Activated naive CD8-positive, alpha-beta T cell treated with anti-CD3 and anti-CD28 coated beads, Interleukin-2, amount 50 U/mL, for 24 hours (primary cell): ENCODE data around the gene BAAT.

ENCODE experiments used
- ATAC-seq: fragments of 150-1000 bp; cut with Tn5 transposase; one replicate; pipeline ENCODE4 v1.10.0; 2021
- DNase-seq: peaks from one replicate; pipeline ENCODE4 v3.0.0; 2021
- H3K27ac Mint-ChIP-seq: one replicate; pipeline ENCODE4 v1.8.0; 2021; ENCODE audit warnings: mild to moderate bottlenecking, mixed read lengths
- H3K27me3 Mint-ChIP-seq: one replicate; pipeline ENCODE4 v1.8.0; 2021; ENCODE audit warnings: mixed read lengths
- H3K36me3 Mint-ChIP-seq: one replicate; pipeline ENCODE4 v1.8.0; 2021; ENCODE audit warnings: low read depth, mixed read lengths
- H3K4me1 Mint-ChIP-seq: one replicate; pipeline ENCODE4 v1.8.0; 2021; ENCODE audit warnings: mixed read lengths
- H3K4me3 Mint-ChIP-seq: one replicate; pipeline ENCODE4 v1.8.0; 2021; ENCODE audit warnings: mild to moderate bottlenecking, moderate library complexity, mixed read lengths
- H3K9me3 Mint-ChIP-seq: one replicate; pipeline ENCODE4 v1.8.0; 2021; ENCODE audit warnings: mixed read lengths

BAAT gene

GRCh38 chr9:101360647-101361046, 24.2 kb downstream of the BAAT start:
- no peak for DNase-seq
- peaks cover 2% of the 10 kb centered on the region for H3K27me3 Mint-ChIP-seq
- no peak overlapping the region for H3K27ac Mint-ChIP-seq
- ATAC-seq: no peak
- no peaks in the 10 kb centered on the region for H3K36me3 Mint-ChIP-seq
- H3K4me3 Mint-ChIP-seq: no peak overlapping the region
- no peaks in the 10 kb centered on the region for H3K9me3 Mint-ChIP-seq
- no peaks in the 10 kb centered on the region for H3K4me1 Mint-ChIP-seq

GRCh38 chr9:101359679-101360078, 25.1 kb downstream of the BAAT start:
- ATAC-seq: no peak
- no peak for DNase-seq
- H3K27ac Mint-ChIP-seq: no peak overlapping the region
- H3K36me3 Mint-ChIP-seq: no peaks in the 10 kb centered on the region
- H3K27me3 Mint-ChIP-seq: peaks cover 2% of the 10 kb centered on the region
- no peak overlapping the region for H3K4me3 Mint-ChIP-seq
- no peaks in the 10 kb centered on the region for H3K4me1 Mint-ChIP-seq
- H3K9me3 Mint-ChIP-seq: no peaks in the 10 kb centered on the region

GRCh38 chr9:101356619-101357018, 28.2 kb downstream of the BAAT start:
- Mint-ChIP-seq H3K4me3 (no peak overlapping the region), H3K27ac (no peak overlapping the region), H3K27me3 (peaks cover 2% of the 10 kb centered on the region), H3K9me3 (no peaks in the 10 kb centered on the region), H3K4me1 (no peaks in the 10 kb centered on the region), H3K36me3 (no peaks in the 10 kb centered on the region)
- no peak for ATAC-seq
- no peak for DNase-seq

DNA sequence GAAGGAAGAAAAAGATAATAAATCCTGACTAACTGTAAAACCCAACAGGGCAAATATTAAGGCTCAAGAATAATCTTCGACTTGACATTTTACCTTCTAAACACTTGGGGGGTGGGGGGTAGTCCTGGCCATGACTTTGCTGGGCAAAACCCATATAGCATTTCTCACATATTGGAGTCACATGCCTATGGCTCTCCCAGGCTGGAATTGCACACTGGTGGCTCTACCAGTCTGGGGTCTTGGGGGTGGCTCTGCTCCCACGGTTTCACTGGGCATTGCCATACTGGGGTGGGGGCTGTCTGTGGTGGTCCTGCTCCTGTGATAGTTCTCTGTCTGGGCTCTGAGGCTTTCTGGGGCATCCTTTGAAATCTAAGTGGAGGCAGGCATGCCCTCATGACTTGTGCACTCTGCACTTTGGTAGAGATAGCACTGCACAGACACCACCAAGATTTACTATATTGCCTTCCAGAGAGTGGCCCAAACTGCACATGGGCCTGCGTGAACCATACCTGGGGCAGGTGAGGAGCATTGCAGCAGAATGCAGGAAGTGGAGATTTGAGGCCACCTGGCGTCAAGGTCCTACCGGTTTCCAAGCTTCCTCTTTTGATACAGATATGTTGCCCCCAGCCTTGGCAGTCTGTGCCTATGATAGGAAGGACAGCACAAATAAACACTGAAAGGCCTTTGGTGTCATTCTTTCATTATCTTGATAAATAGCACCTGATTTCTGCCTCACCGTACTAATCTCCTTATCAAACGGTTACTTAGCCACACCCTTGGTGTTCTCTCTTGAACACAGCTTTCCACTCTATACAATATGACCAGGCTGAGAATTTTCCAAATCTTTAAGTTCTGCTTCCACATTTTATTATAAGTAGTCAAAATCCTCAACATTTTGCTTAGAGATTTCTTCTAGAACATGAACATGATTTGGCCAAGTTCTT, 29.8 kb downstream of the BAAT start:
- H3K9me3 Mint-ChIP-seq: no peaks in the 10 kb centered on the region
- DNase-seq (no peak), ATAC-seq (no peak)
- no peak overlapping the region for H3K27ac Mint-ChIP-seq
- peaks cover 2% of the 10 kb centered on the region for H3K27me3 Mint-ChIP-seq
- H3K4me3 Mint-ChIP-seq: no peak overlapping the region
- H3K36me3 Mint-ChIP-seq: no peaks in the 10 kb centered on the region
- no peaks in the 10 kb centered on the region for H3K4me1 Mint-ChIP-seq

GRCh38 chr9:101354143-101354764, 30.6 kb downstream of the BAAT start:
- ATAC-seq (no peak), DNase-seq (no peak)
- H3K36me3 Mint-ChIP-seq: no peaks in the 10 kb centered on the region
- no peak overlapping the region for H3K4me3 Mint-ChIP-seq
- H3K4me1 Mint-ChIP-seq: no peaks in the 10 kb centered on the region
- no peak overlapping the region for H3K27ac Mint-ChIP-seq
- peaks cover 2% of the 10 kb centered on the region for H3K27me3 Mint-ChIP-seq
- no peaks in the 10 kb centered on the region for H3K9me3 Mint-ChIP-seq

DNA sequence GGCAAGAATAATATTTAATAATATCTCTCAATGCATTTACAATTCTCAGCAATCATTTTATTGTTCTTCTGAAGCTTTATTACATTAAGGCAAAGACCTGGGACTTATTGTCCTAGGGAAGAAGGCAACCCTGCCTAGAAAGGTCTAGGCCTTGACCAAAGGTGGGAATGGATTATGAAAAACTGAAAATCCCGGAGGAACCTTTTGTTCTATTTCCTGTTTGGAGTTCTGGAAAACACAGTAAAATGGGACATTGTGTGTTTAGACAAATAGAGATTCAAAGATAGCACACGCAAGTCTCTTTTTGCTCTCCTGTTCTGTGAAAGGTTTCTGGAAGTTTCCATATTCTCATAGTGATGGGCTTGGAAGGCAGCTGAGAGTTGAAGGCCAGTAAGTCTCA, 31.1 kb downstream of the BAAT start:
- no peaks in the 10 kb centered on the region for H3K4me1 Mint-ChIP-seq
- ATAC-seq (no peak), DNase-seq (no peak)
- H3K27ac Mint-ChIP-seq: no peak overlapping the region
- H3K27me3 Mint-ChIP-seq: peaks cover 2% of the 10 kb centered on the region
- no peak overlapping the region for H3K4me3 Mint-ChIP-seq
- H3K36me3 Mint-ChIP-seq: no peaks in the 10 kb centered on the region
- no peaks in the 10 kb centered on the region for H3K9me3 Mint-ChIP-seq

- H3K36me3 Mint-ChIP-seq: no peaks in the 10 kb centered on the region
- no peak overlapping the region for H3K4me3 Mint-ChIP-seq
- no peak overlapping the region for H3K27ac Mint-ChIP-seq
- H3K4me1 Mint-ChIP-seq: no peaks in the 10 kb centered on the region
- ATAC-seq (no peak), DNase-seq (no peak)
- H3K27me3 Mint-ChIP-seq: peaks cover 2% of the 10 kb centered on the region
- no peaks in the 10 kb centered on the region for H3K9me3 Mint-ChIP-seq
Observed at GRCh38 chr9:101352892-101353463, 31.8 kb downstream of the BAAT start.

DNA sequence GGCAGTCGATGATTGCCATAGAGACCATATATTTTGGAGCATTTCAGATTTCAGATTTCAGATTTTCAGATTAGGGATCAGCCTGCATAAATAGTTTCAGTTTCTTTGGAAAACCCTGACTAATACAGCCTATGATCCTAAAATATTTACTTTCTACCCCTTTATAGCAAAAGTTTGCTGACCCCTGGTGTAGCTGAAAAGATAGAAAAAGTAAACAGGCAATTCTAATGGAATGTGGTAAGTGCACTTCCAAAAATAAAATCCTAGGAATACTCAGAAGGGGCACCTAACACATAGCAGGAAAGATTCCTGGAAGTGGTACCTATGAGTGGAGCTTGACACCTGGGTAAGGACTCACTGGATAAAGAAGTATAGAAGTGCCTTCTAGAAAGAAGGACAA, 34.5 kb downstream of the BAAT start:
- no peak for DNase-seq
- Mint-ChIP-seq H3K9me3 (no peaks in the 10 kb centered on the region), H3K4me1 (no peaks in the 10 kb centered on the region), H3K27me3 (peaks cover 2% of the 10 kb centered on the region), H3K27ac (no peak overlapping the region), H3K36me3 (no peaks in the 10 kb centered on the region), H3K4me3 (no peak overlapping the region)
- no peak for ATAC-seq

DNA sequence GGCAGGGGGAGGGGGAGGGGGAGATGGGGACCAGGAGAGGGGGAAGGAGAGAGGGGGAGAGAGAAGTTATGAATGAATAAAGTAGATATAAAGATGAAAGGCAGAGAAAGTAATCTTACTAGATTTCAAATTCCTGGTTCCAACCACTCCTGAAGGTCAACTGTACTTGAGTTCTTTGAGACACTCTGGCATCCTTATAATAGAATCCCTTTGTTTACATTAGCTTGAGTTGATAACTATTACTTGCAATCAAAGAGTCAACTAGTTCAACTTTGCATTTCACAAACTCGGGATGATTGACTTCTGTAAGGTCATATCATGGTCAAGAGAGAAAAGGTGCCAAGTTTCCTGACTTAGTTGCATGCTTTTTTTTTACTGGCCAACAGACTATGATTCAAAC, 42.2 kb downstream of the BAAT start:
- H3K4me3 Mint-ChIP-seq: no peak overlapping the region
- no peak for ATAC-seq
- H3K36me3 Mint-ChIP-seq: no peaks in the 10 kb centered on the region
- H3K9me3 Mint-ChIP-seq: no peaks in the 10 kb centered on the region
- no peaks in the 10 kb centered on the region for H3K4me1 Mint-ChIP-seq
- no peak overlapping the region for H3K27ac Mint-ChIP-seq
- no peak for DNase-seq
- H3K27me3 Mint-ChIP-seq: peaks cover 11% of the 10 kb centered on the region

DNA sequence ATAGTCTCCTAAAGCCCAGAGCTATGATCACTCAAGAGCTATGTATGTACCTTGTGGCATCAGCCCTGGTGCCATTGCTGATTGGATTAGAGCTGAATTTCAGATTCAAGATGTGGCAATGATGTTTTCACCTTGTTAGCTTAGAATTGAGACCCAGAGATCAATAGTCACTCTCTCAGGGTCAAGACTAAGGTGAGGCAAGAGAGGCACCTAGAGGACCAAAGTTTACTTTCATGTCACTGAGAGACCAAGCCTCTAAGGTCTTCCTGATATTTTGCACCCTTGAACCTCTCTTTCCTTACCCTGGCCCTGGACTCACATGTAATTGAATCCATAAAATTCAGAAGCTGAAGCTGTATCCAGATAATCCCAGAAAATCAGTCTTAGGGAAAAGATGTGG, 42.8 kb downstream of the BAAT start:
- no peaks in the 10 kb centered on the region for H3K9me3 Mint-ChIP-seq
- no peak overlapping the region for H3K27ac Mint-ChIP-seq
- peaks cover 11% of the 10 kb centered on the region for H3K27me3 Mint-ChIP-seq
- H3K36me3 Mint-ChIP-seq: no peaks in the 10 kb centered on the region
- ATAC-seq (no peak), DNase-seq (no peak)
- no peak overlapping the region for H3K4me3 Mint-ChIP-seq
- H3K4me1 Mint-ChIP-seq: no peaks in the 10 kb centered on the region

- no peak overlapping the region for H3K27ac Mint-ChIP-seq
- H3K4me1 Mint-ChIP-seq: no peaks in the 10 kb centered on the region
- DNase-seq: no peak
- no peaks in the 10 kb centered on the region for H3K9me3 Mint-ChIP-seq
- H3K36me3 Mint-ChIP-seq: no peaks in the 10 kb centered on the region
- no peak for ATAC-seq
- no peak overlapping the region for H3K4me3 Mint-ChIP-seq
- H3K27me3 Mint-ChIP-seq: peaks cover 6% of the 10 kb centered on the region
Observed at GRCh38 chr9:101337237-101337636, 47.6 kb downstream of the BAAT start.

DNA sequence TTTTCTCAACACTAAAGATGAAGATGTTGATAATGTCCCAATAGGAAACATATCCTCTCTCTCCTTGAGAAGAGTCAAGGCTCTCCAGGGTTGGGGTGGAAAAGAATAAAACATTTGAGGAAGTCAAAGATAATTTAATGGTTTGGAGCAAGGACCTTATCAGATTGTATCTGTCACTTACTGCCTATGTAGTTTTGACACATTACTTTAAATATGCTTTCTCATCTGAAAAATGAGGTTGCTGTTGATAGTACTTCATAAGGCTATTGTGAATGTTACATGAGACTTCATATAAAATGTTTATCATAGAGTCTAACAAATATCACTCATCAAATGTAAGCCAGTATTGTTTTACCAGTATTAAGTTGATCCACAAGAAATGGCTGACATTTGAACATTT, 48.7 kb downstream of the BAAT start:
- H3K36me3 Mint-ChIP-seq: no peaks in the 10 kb centered on the region
- no peaks in the 10 kb centered on the region for H3K9me3 Mint-ChIP-seq
- no peak overlapping the region for H3K4me3 Mint-ChIP-seq
- DNase-seq (no peak), ATAC-seq (no peak)
- H3K27me3 Mint-ChIP-seq: peaks cover 2% of the 10 kb centered on the region
- no peak overlapping the region for H3K27ac Mint-ChIP-seq
- H3K4me1 Mint-ChIP-seq: no peaks in the 10 kb centered on the region

GRCh38 chr9:101333926-101334702, 50.7 kb downstream of the BAAT start:
- ATAC-seq: no peak
- no peaks in the 10 kb centered on the region for H3K4me1 Mint-ChIP-seq
- peaks cover 2% of the 10 kb centered on the region for H3K27me3 Mint-ChIP-seq
- no peaks in the 10 kb centered on the region for H3K36me3 Mint-ChIP-seq
- H3K4me3 Mint-ChIP-seq: no peak overlapping the region
- DNase-seq: no peak
- H3K27ac Mint-ChIP-seq: no peak overlapping the region
- no peaks in the 10 kb centered on the region for H3K9me3 Mint-ChIP-seq

DNA sequence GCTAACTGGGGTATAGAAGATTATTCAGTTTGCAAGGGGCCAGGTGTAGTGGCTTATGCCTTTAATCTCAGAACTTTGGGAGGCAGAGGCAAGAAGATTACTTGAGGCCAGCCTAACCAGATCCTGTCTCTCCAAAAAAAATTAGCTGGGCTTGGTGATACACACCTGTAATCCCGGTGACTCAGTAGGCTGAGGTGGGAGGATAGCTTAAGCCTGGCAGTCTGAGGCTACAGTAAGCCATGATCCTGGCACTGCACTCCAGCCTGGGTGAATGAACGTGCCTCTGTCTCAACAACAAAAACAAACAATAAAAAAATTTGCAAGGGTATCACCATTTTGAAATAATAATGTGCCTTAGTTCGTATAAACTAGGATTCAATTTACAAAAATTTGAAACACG, 51.3 kb downstream of the BAAT start:
- no peaks in the 10 kb centered on the region for H3K36me3 Mint-ChIP-seq
- DNase-seq (no peak), ATAC-seq (no peak)
- H3K27ac Mint-ChIP-seq: no peak overlapping the region
- no peak overlapping the region for H3K4me3 Mint-ChIP-seq
- H3K4me1 Mint-ChIP-seq: no peaks in the 10 kb centered on the region
- H3K27me3 Mint-ChIP-seq: peaks cover 2% of the 10 kb centered on the region
- H3K9me3 Mint-ChIP-seq: no peaks in the 10 kb centered on the region
